Lung (tissue), 12 donors: ENCODE results near the gene HLF. TPM values are rescaled to one million over a fixed set of nuclear protein-coding genes. Genes with fewer than 3 reads are reported as not detected.

Source experiments
- ATAC-seq: fragments of 200-7000 bp; cut with Tn5 transposase; one replicate; pipeline ENCODE4 v1.9.1; 2020; ENCODE audit warnings: moderate number of reproducible peaks; ENCODE audit not compliant: insufficient read depth, low FRiP score
- DNase-seq, 3 donors: peaks; one replicate each; pipeline ENCODE4 v3.0.0-alpha.2; 2013 to 2017
- H3K27ac ChIP-seq, 2 donors: one replicate each; pipeline ENCODE4 v1.5.1; 2013; ENCODE audit warnings: mild to moderate bottlenecking in 2 of 2, moderate library complexity in 2 of 2, control low read depth in 1 of 2, inconsistent platforms in 1 of 2, low read depth in 1 of 2, low read length in 1 of 2
- H3K27me3 ChIP-seq, 3 donors: one replicate each; pipeline ENCODE4 v1.5.1; 2013; ENCODE audit warnings: low read length in 2 of 3; ENCODE audit not compliant: control insufficient read depth in 3 of 3, insufficient read depth in 3 of 3
- H3K36me3 ChIP-seq, 4 donors: one replicate each; pipeline ENCODE4 v1.5.1; 2013; ENCODE audit warnings: low read length in 4 of 4, mild to moderate bottlenecking in 1 of 4, moderate library complexity in 1 of 4; ENCODE audit not compliant: control insufficient read depth in 4 of 4, insufficient read depth in 4 of 4
- H3K4me1 ChIP-seq, 5 donors: one replicate each; pipeline ENCODE4 v1.5.1; 2013; ENCODE audit warnings: low read length in 5 of 5, mild to moderate bottlenecking in 2 of 5, moderate library complexity in 1 of 5; ENCODE audit not compliant: control insufficient read depth in 5 of 5, insufficient read depth in 5 of 5
- H3K4me3 ChIP-seq: one replicate; pipeline ENCODE4 v1.5.1; 2013; ENCODE audit warnings: mild to moderate bottlenecking, control low read depth, moderate library complexity
- H3K9ac ChIP-seq, 2 donors: one replicate each; pipeline ENCODE4 v1.5.1; 2013; ENCODE audit warnings: low read length in 2 of 2, control low read depth in 1 of 2; ENCODE audit not compliant: insufficient read depth in 1 of 2
- H3K9me3 ChIP-seq, 4 donors: one replicate each; pipeline ENCODE4 v1.5.1; 2013; ENCODE audit warnings: low read length in 3 of 4, mild to moderate bottlenecking in 1 of 4, moderate library complexity in 1 of 4; ENCODE audit not compliant: control insufficient read depth in 4 of 4, insufficient read depth in 3 of 4
- WGBS, 2 donors: extraction: QIAGEN DNeasy Blood & Tissue Kit; methylation state at CpG; one replicate each; pipeline ENCODE4 v1.1.7; 2013; 5-methylcytosine and 5-hydroxymethylcytosine counted together
- polyA plus RNA-seq, 2 donors: library from polyadenylated mRNA; stranded (reverse); fragments of 200-250 nt; gene quantifications; one replicate each; pipeline ENCODE4 v1.2.1, GENCODE V29; 2013
- total RNA-seq, 2 donors: library from RNA; depleted of rRNA in 1 of 2; stranded (reverse); fragments of >200 nt in 1 of 2; gene quantifications; one replicate each; pipeline ENCODE4 v1.2.1, GENCODE V29; 2014 to 2021
- TF ChIP-seq, protein P1 (sequence below): IDR thresholded peaks from 2 replicates; pipeline ENCODE4 v1.5.1; 2012; ENCODE audit warnings: mild to moderate bottlenecking; ENCODE audit errors: control extremely low read depth, extremely low read depth
- donor health status: control.
- donor health status: control.
- donor health status: Bipolar disorder and iron deficiency.
- donor health status: healthy.
- donor health status: DM: yes; HTN: yes; CAD: no.

Gene HLF
- total and polyA plus RNA-seq, 4 donors: 3.2 to 21.3 (median 7.9) TPM

DNA sequence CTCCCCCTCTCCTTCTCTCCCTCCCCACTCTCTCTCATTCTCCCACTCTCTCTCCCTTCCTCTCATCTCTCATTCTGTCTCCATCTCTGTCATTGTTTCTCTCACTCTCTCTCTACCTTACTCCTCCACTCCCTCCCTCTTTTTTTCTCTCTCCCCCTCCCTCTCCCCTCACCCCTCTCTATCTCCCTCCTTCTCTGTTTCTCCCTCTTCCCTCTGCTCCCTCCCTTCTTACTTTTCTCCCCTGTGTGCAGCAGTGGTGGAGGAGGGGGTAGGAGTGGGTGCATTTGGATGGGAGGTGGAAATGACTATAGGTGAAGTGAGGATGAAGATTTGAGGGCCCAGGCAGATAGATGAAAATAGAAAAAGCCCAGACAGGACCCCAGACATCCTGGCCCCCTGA is 70.9 kb downstream of the HLF start:
- Histone ChIP-seq H3K4me1 (peaks cover 0 to 19% (median 1%) of the 10 kb centered on the region in 5 donors), H3K36me3 (no peaks in the 10 kb centered on the region), H3K27me3 (peaks cover 0 to 12% (median 0%) of the 10 kb centered on the region in 3 donors), H3K27ac (no peak overlapping the region), H3K9me3 (no peaks in the 10 kb centered on the region), H3K4me3 (no peak overlapping the region), H3K9ac (no peak overlapping the region)
- TF ChIP-seq, protein P1, sequence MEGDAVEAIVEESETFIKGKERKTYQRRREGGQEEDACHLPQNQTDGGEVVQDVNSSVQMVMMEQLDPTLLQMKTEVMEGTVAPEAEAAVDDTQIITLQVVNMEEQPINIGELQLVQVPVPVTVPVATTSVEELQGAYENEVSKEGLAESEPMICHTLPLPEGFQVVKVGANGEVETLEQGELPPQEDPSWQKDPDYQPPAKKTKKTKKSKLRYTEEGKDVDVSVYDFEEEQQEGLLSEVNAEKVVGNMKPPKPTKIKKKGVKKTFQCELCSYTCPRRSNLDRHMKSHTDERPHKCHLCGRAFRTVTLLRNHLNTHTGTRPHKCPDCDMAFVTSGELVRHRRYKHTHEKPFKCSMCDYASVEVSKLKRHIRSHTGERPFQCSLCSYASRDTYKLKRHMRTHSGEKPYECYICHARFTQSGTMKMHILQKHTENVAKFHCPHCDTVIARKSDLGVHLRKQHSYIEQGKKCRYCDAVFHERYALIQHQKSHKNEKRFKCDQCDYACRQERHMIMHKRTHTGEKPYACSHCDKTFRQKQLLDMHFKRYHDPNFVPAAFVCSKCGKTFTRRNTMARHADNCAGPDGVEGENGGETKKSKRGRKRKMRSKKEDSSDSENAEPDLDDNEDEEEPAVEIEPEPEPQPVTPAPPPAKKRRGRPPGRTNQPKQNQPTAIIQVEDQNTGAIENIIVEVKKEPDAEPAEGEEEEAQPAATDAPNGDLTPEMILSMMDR: no peak
- ATAC-seq (no peak), DNase-seq (no peak)

DNA sequence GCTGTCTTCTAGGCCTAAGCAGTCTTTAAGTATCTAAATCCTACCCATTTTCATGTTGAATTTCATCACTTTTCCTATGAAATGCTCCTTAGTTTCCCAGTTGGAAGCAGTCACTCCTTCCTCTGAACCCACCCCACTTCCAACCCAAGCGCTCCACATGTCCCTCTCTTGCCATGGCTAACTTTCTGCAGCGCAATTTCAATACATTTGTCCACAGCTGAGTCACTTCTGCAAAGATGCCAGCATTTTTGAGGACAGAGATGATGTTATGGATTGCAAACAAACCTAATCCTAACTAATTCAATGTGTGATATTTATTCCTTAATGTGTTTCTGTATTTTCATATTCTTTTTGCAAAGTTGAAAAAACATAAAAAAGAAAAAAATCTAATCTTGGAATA is 71.7 kb downstream of the HLF start:
- ATAC-seq (no peak), DNase-seq (no peak)
- no peaks in the 10 kb centered on the region for H3K36me3 ChIP-seq
- WGBS, 2 donors: 90 to 95% methylated on average over 2 of the region's 2 CpGs
- peaks cover 0 to 12% (median 0%) of the 10 kb centered on the region in 3 donors for H3K27me3 ChIP-seq
- no peak overlapping the region for H3K9ac ChIP-seq
- H3K4me3 ChIP-seq: no peak overlapping the region
- peaks cover 0 to 19% (median 1%) of the 10 kb centered on the region in 5 donors for H3K4me1 ChIP-seq
- TF ChIP-seq, protein P1: no peak
- no peak overlapping the region for H3K27ac ChIP-seq
- no peaks in the 10 kb centered on the region for H3K9me3 ChIP-seq

DNA sequence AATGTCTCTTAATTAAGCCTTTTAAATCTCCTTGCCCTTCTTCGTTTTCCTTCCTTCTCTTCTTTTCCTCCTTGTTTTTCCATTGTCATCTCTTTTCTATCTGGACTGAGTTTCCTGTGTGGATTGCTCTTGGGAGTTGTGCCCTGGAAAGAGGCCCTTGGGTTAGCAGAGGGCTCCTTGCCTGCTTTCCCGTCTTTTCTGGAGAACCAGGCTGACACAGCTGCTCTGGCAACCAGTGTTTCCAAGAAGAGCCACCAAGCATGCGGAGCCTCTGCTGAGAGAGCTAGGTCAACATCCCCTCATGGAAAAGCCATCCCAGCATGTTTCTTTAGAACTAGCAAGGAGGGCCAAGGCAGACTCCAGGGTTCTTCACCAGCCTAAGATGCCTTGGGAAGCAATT is 75.4 kb downstream of the HLF start:
- no peak overlapping the region for H3K27ac ChIP-seq
- H3K27me3 ChIP-seq: peaks cover 0 to 8% (median 0%) of the 10 kb centered on the region in 3 donors
- H3K36me3 ChIP-seq: no peaks in the 10 kb centered on the region
- TF ChIP-seq, protein P1: no peak
- no peaks in the 10 kb centered on the region for H3K9me3 ChIP-seq
- DNase-seq: no peak
- no peak overlapping the region for H3K9ac ChIP-seq
- no peak for ATAC-seq
- WGBS, 2 donors: 82 to 86% methylated on average over 3 of the region's 3 CpGs
- H3K4me3 ChIP-seq: no peak overlapping the region
- peaks cover 0 to 11% (median 1%) of the 10 kb centered on the region in 5 donors for H3K4me1 ChIP-seq

DNA sequence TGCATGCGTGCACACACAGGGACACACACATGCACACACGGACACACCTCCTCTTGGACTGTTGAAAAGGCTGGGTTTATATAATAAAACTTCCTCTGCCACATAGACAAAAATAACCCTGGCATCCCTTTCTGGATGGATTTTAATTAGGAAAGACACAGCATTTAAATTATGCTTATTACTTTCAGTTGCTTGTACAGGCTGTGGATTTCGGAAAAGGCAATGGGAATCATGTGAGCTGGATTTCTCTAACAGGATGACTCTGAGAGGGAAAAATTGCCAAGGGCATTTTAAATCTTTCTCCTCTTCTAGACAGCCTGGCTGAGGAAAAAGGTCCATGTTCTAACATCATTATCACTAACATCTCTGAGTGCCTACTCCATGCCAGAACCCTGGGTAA is 75.9 kb downstream of the HLF start:
- ATAC-seq: no peak
- 86 to 95% methylated on average over 3 of the region's 3 CpGs for WGBS, 2 donors
- H3K27me3 ChIP-seq: peaks cover 0 to 8% (median 0%) of the 10 kb centered on the region in 3 donors

More for the DNA sequence above, 75.9 kb downstream of the HLF start:
- no peak for DNase-seq
- TF ChIP-seq, protein P1: no peak
- no peak overlapping the region for H3K4me3 ChIP-seq
- no peaks in the 10 kb centered on the region for H3K36me3 ChIP-seq
- H3K4me1 ChIP-seq: peaks cover 0 to 6% (median 1%) of the 10 kb centered on the region in 5 donors
- H3K27ac ChIP-seq: no peak overlapping the region
- no peak overlapping the region for H3K9ac ChIP-seq
- H3K9me3 ChIP-seq: no peaks in the 10 kb centered on the region
